HG03064 (cell line): ENCODE measurements around the gene HERC3.

ENCODE experiments used
- ATAC-seq: cut with Tn5 transposase; IDR thresholded peaks from one replicate; pipeline ENCODE4 v1.9.1; 2021; ENCODE audit warnings: low read depth; ENCODE audit not compliant: unreplicated experiment

The HERC3 gene

DNA sequence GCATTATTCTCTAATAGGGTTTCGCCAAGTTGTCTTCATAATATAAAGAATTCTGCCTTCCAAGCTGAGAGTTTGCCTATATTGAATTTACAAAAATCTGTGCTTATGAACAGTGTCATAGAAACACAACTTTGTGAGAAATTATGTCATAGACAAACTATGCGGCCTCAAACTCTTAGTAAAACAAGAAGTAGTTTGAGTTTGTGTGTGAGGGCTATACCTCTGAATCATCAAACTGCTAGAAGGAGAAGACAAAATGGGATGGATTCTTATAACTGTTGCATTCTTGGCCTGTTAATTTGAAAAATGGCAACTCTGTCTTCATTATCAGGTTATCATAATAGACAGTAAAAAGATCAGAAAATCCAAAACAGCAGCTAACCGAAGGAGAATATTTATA, 151.4 kb downstream of the HERC3 start:
- ATAC-seq: no peak

DNA sequence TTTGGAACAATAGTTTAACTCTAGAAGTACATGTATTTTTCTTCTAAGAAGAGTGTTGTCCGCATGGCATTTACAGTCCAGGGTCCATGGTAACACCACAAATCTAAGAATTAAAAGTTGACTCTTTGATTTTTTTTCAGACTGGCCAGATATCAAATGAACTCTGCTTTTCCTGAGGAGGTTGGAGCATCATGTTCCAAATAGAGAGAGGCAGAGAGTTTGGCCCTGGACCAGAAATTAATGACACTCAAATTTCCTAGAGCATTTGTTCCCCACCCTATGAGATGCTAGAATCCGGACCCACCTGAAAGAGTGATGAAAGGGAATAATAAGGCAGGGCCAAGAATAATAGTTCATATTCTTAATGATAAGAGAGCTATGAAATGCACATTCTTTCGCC, 152.3 kb downstream of the HERC3 start:
- ATAC-seq: no peak

GRCh38 chr4:88745175-88745574, 152.9 kb downstream of the HERC3 start:
- ATAC-seq: no peak

DNA sequence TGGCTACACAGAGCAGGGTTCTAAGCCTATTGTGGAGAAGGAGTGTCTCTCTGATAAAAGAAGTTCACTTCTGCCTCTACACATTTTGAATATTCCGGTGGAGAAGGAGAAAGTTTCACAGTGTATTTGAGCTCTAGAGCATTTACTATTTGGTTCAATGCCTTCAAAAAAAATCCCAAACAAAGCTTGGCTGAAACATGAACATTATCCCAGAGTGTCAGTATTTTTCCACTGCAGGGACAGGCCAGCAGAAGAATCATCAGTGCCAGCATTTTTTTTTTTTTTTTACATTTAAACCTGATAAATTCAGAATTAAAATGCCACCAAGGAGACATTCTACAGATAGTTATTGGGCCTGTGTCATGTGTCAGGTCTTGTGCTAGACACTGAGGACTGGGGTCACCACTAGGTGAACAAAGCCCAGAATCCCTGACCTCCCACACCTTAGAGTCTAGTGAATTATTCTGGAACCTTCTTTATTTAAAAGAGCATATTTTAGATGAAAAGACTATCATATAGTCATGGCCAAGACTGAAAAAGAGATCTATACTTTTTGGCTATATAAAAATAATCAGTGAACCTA, 153.4 kb downstream of the HERC3 start:
- no peak for ATAC-seq

- ATAC-seq: no peak
Measured at GRCh38 chr4:88746206-88746605, 153.9 kb downstream of the HERC3 start.

GRCh38 chr4:88747351-88747750, 155.1 kb downstream of the HERC3 start:
- ATAC-seq: no peak

DNA sequence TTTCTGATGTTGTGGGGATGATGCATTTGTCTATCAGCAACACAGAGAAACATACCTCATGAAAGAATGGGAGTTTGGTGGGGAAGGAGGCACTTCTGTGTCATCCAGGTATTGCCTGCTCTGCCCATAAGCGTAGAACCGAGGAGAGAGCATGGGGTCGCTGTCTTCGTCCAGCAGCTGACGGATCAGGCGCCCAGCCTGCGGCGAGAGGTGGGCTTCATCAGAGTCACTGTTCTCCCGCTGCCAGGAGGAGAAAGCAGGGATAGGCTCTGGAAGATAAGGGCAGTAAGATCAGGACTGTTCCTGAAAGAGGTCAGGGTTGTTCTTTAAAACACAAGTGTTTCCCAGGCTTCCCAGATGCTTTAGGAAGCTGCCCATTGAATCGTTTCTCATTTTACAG, 158.1 kb downstream of the HERC3 start:
- no peak for ATAC-seq

DNA sequence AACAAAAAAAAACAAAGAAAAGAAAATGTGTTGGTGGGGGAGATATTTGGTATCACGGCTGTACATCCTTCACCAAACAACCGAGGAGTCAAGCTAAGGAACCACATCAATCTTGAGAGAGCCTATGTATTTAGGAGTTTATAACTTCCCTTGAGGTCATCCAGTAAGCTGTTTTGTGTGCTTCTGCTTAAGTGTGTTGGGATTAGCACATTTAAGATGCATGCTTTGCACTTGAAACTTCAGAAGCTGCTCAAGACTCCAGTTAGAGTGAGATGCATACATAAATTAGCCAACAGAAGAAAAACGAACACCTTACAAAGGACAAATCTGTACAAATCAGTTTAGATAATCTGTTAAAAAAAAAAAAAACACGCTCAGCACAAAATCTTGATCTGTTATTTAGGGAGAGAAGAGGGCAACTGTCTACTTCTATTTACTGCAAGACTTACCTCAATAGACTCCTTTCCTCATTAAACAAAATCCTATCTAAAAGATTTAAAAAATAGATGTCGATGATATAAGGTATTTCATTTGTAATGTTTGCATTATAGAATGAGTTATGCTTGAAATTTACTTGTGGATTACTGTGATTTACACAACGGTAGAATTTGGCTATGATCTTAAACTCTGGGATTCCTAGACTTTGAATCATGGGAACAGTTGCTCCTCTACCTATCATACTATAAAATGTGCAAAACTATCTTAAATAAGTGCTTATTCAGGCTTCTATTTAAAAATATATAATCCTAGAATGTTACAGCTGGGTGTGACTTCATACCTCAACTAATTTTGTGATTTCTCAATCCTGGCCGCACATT, 159.2 kb downstream of the HERC3 start:
- ATAC-seq: no peak

- no peak for ATAC-seq
Measured at GRCh38 chr4:88752076-88752463, 159.8 kb downstream of the HERC3 start.

DNA sequence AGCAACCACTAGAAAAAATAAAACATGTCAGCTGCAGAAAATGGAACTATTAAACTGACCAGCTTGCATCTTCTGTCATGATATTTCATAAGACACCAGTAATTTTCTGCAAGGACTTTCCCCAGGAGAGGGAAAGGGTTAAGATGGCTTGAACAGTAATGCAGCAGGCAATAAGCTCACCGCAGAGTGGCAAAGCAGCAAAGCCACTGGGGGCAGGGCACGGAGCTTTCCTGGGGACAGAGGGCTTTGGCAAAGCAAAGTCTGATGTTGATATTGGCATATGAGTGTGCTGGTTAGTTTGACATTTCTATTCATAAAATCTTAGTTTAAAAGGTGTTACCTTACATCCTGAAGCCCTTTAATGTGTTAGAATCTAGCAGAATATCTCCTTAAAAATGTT, 160.5 kb downstream of the HERC3 start:
- no peak for ATAC-seq

DNA sequence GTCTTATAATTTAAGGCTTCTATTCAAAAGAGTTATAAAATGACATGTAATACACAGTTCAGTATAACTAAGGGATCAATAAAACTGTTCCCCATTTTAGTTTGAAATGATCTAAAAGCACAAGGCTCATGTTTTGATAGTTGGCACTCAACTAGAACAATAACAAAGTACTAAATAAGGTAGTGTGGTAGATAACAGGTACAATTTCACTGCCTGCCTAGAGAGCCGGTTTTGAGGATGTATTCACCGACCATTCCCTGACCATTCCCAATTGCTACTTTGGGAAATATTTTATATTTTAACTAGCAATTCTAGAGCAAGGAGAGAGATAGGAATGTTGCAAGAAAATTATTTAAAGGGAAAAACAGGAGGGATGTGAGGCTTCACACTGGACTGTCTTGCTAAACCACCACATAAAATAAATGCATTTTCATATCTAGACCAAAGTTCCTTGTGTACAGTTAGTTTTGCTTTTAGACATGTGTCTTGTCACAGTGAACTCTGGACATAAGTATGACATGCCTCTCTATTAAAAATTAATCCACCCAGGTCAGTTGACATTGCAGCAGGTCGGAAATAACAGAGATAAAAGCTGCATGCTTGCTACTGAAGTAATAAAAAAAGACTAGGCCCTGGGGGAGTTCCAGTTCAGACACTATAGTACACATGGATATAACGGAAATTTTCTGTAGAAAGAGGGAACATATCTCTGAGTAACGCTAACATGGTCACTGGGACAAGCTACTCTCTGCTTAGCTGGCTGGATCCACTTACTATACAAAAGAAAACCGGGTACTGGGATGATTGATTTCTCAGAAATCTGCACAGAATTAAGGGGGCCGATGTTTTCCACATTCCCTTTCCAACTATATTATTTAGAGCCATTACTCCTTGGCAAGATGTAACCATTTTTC, 161.6 kb downstream of the HERC3 start:
- no peak for ATAC-seq

- no peak for ATAC-seq
Measured at GRCh38 chr4:88754796-88755195, 162.5 kb downstream of the HERC3 start.

DNA sequence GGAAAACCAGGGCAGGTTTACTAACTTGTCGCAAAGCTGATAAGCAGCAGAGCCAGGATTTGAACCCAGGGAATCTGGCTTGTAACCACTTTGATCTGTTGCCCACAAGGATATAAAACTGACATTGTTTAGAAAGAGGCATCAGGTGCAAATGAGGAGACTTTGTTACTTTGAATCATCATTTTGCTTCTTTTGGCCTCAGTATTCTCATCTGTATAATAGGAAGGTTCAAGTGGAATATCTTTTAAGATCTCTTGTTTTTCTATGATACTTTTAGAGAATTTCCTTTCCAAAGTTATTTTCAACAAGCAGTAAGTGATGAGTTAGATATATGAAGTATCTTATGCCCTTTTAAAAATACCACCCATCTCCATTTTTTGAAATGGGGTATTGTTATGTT, 163.2 kb downstream of the HERC3 start:
- no peak for ATAC-seq

- ATAC-seq: no peak
Measured at GRCh38 chr4:88756149-88756548, 163.9 kb downstream of the HERC3 start.

DNA sequence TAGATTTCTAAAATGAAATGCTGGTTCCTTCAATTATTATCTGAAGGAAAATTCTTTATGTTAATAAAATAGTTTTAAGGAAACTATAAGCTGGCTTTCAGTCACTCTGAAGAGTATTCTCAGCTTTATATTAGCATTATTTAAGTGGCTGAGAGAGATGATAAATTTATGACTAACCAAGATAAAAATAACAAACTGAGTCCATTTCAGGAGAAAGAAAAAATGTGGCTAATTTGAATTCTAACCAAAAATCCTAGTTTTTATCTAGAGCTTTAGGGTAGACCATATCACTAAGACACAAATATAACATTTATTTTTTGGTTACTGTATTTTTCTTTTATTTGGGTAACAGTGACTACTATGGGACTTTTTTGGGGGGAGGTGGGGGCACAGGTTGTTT, 164.8 kb downstream of the HERC3 start:
- no peak for ATAC-seq

GRCh38 chr4:88757776-88758175, 165.5 kb downstream of the HERC3 start:
- no peak for ATAC-seq
